Renal cortex interstitium (tissue), 11 donors: ENCODE data around the gene LRRC4C. TPM values are rescaled to one million over a fixed set of nuclear protein-coding genes. Genes with fewer than 3 reads are reported as not detected.
A peak's percentile ranks its signal among the peaks of the same experiment; 100 is the strongest.

Source experiments
- DNase-seq, 11 donors: peaks; one replicate each; pipeline ENCODE4 v3.0.0-alpha.2; 2013; ENCODE audit warnings: low read depth in 9 of 11, low spot score in 4 of 11; ENCODE audit errors: extremely low read depth in 1 of 11
- polyA plus RNA-seq, 3 donors: library from polyadenylated mRNA; unstranded; fragments of 120-200 nt; gene quantifications; one replicate each; pipeline ENCODE4 v1.2.1, GENCODE V29; 2013; ENCODE audit not compliant: insufficient read length in 3 of 3

LRRC4C gene
- polyA plus RNA-seq, 3 donors = 12.7 to 17.1 (median 13.0) TPM

- no peak for DNase-seq
Observed at GRCh38 chr11:41382927-41383326, 76.5 kb downstream of the LRRC4C start.

- peak in 3 of 11 donors; percentile 34 to 43 (median 36) for DNase-seq
Observed at GRCh38 chr11:41379084-41379483, 80.4 kb downstream of the LRRC4C start.

GRCh38 chr11:41377709-41378394 lies 81.6 kb downstream of the LRRC4C start:
- DNase-seq = peak in 5 of 11 donors; percentile 12 to 62 (median 22)

GRCh38 chr11:41351825-41352224 lies 107.6 kb downstream of the LRRC4C start:
- no peak for DNase-seq

- DNase-seq = no peak
Observed at GRCh38 chr11:41346042-41346441, 113.4 kb downstream of the LRRC4C start.

- no peak for DNase-seq
Observed at GRCh38 chr11:41334007-41334933, 125.2 kb downstream of the LRRC4C start.

GRCh38 chr11:41333357-41333756 lies 126.1 kb downstream of the LRRC4C start:
- DNase-seq = no peak

- DNase-seq = no peak
Observed at GRCh38 chr11:41328324-41328723, 131.1 kb downstream of the LRRC4C start.

- DNase-seq = no peak
Observed at GRCh38 chr11:41323446-41323845, 136.0 kb downstream of the LRRC4C start.

GRCh38 chr11:41320653-41321052 lies 138.8 kb downstream of the LRRC4C start:
- DNase-seq = no peak

- no peak for DNase-seq
Observed at GRCh38 chr11:41320238-41320637, 139.2 kb downstream of the LRRC4C start.

GRCh38 chr11:41319434-41319833 lies 140.0 kb downstream of the LRRC4C start:
- DNase-seq = no peak

GRCh38 chr11:41316751-41317150 lies 142.7 kb downstream of the LRRC4C start:
- no peak for DNase-seq

- no peak for DNase-seq
Observed at GRCh38 chr11:41313226-41313625, 146.2 kb downstream of the LRRC4C start.

- no peak for DNase-seq
Observed at GRCh38 chr11:41309716-41310115, 149.7 kb downstream of the LRRC4C start.

- no peak for DNase-seq
Observed at GRCh38 chr11:41309111-41309522, 150.3 kb downstream of the LRRC4C start.

GRCh38 chr11:41308286-41308685 lies 151.2 kb downstream of the LRRC4C start:
- DNase-seq = no peak

GRCh38 chr11:41307296-41308080 lies 152.0 kb downstream of the LRRC4C start:
- DNase-seq = no peak

- DNase-seq = no peak
Observed at GRCh38 chr11:41306431-41306830, 153.0 kb downstream of the LRRC4C start.
